ENCODE data around the gene ACACB. TPM values are rescaled to one million over a fixed set of nuclear protein-coding genes. Genes with fewer than 3 reads are reported as not detected.
A peak's percentile ranks its signal among the peaks of the same experiment; 100 is the strongest.

The ACACB gene
- total and polyA plus RNA-seq, 2 donors (not counting 3 experiments of a cell fraction or from before 2014, with no cell fraction given) = 1.3 to 5.7 TPM

GRCh38 chr12:109109746-109110350 lies 6.5 kb upstream of the ACACB start:
- H3K27me3 ChIP-seq (ENCODE audit: control insufficient read depth in 2 of 2, insufficient read depth in 2 of 2, low read length in 2 of 2) = no peaks in the 10 kb centered on the region
- H3K4me3 ChIP-seq (replicated peaks in 1 of 3; ENCODE audit: insufficient read depth in 1 of 3, low read depth in 1 of 3, low read length in 3 of 3) = no peak overlapping the region
- no peaks in the 10 kb centered on the region for H3K9me1 ChIP-seq (replicated peaks; ENCODE audit: control insufficient read depth, extremely low read depth, insufficient read depth, low read length)
- no peak for FAIRE-seq
- no peak overlapping the region for H3K4me2 ChIP-seq (ENCODE audit: insufficient read depth, low read length)
- ChIA-PET CTCF (interaction anchor here (0.8 to 1.2 kb wide), 2 partner anchors 11 to 20 kb away, joined by 4 read pairs; no protein-coding TSS in a partner anchor), POLR2A (no interaction called here)
- no TSS peak for BruUV-seq (replicated peaks)
- no peaks in the 10 kb centered on the region for H3K9me3 ChIP-seq (replicated peaks; ENCODE audit: control insufficient read depth, insufficient read depth, low read length)
- peak overlapping the region; percentile 80 for H3K27ac ChIP-seq (ENCODE audit: insufficient read depth, low read depth, low read length)
- intact Hi-C loops (cut with micrococcal nuclease) (loop anchor here (5.0 kb wide), 2 partner anchors 152 to 548 kb away; partner anchors contain the start of genes ISCU and SART3), dilution Hi-C loops (cut with MboI; ENCODE audit: extremely low pct_ligation_motif_present, low sequenced_read_pairs) (no loop called here)
- H3K36me3 ChIP-seq (ENCODE audit: control insufficient read depth in 2 of 2, extremely low read depth in 1 of 2, insufficient read depth in 2 of 2, low read length in 2 of 2) = peaks cover 11 to 15% of the 10 kb centered on the region in 2 experiments
- no peak for TF ChIP-seq FOS (IDR thresholded peaks at IDR 0.05; ENCODE audit: borderline replicate concordance, insufficient read depth, low read length)
- TF ChIP-seq CTCF (IDR thresholded peaks at IDR 0.05; ENCODE audit: extremely low read depth in 1 of 2, insufficient read depth in 1 of 2, low read depth in 1 of 2, low read length in 2 of 2) = no peak
- no peaks in the 10 kb centered on the region for H4K20me1 ChIP-seq (replicated peaks; ENCODE audit: control insufficient read depth, extremely low read depth, insufficient read depth, low read length)
- H3K9ac ChIP-seq (replicated peaks; ENCODE audit: extremely low read depth, insufficient read depth, low read length) = no peak overlapping the region
- DNase-seq (ENCODE audit: low read depth, low spot score) = no peak
- H3K4me1 ChIP-seq (ENCODE audit: control insufficient read depth, extremely low read depth, insufficient read depth, low read length) = peaks cover 12% of the 10 kb centered on the region
- H3K79me2 ChIP-seq (ENCODE audit: control insufficient read depth, insufficient read depth, low read length) = no peaks in the 10 kb centered on the region
- no peak overlapping the region for H2AFZ ChIP-seq (ENCODE audit: low read depth, low read length)

- Histone ChIP-seq H3K79me2 (ENCODE audit: control insufficient read depth, insufficient read depth, low read length) (no peaks in the 10 kb centered on the region), H3K9ac (replicated peaks; ENCODE audit: extremely low read depth, insufficient read depth, low read length) (peak overlapping the region; percentile 60), H3K27ac (ENCODE audit: insufficient read depth, low read depth, low read length) (peak overlapping the region; percentile 80), H3K4me3 (replicated peaks in 1 of 3; ENCODE audit: insufficient read depth in 1 of 3, low read depth in 1 of 3, low read length in 3 of 3) (peak overlapping the region; percentile 31 to 56 (median 38)), H3K27me3 (ENCODE audit: control insufficient read depth in 2 of 2, insufficient read depth in 2 of 2, low read length in 2 of 2) (no peaks in the 10 kb centered on the region), H4K20me1 (replicated peaks; ENCODE audit: control insufficient read depth, extremely low read depth, insufficient read depth, low read length) (no peaks in the 10 kb centered on the region), H3K9me1 (replicated peaks; ENCODE audit: control insufficient read depth, extremely low read depth, insufficient read depth, low read length) (no peaks in the 10 kb centered on the region), H3K36me3 (ENCODE audit: control insufficient read depth in 2 of 2, extremely low read depth in 1 of 2, insufficient read depth in 2 of 2, low read length in 2 of 2) (peaks cover 4 to 5% of the 10 kb centered on the region in 2 experiments), H3K4me1 (ENCODE audit: control insufficient read depth, extremely low read depth, insufficient read depth, low read length) (peaks cover 12% of the 10 kb centered on the region), H3K9me3 (replicated peaks; ENCODE audit: control insufficient read depth, insufficient read depth, low read length) (no peaks in the 10 kb centered on the region), H3K4me2 (ENCODE audit: insufficient read depth, low read length) (peak overlapping the region; percentile 43), H2AFZ (ENCODE audit: low read depth, low read length) (peak overlapping the region; percentile 94)
- dilution Hi-C loops (cut with MboI; ENCODE audit: extremely low pct_ligation_motif_present, low sequenced_read_pairs) (no loop called here), intact Hi-C loops (cut with micrococcal nuclease) (loop anchor here (1.0 to 5.0 kb wide), 5 partner anchors 13 to 549 kb away; partner anchors contain the start of genes ISCU, SART3 and SVOP)
- FAIRE-seq = peak; percentile 78
- BruUV-seq (replicated peaks) = no TSS peak
- TF ChIP-seq FOS (IDR thresholded peaks at IDR 0.05; ENCODE audit: borderline replicate concordance, insufficient read depth, low read length) (peak; percentile 22), CTCF (IDR thresholded peaks at IDR 0.05; ENCODE audit: extremely low read depth in 1 of 2, insufficient read depth in 1 of 2, low read depth in 1 of 2, low read length in 2 of 2) (no peak), POLR2AphosphoS5 (IDR thresholded peaks at IDR 0.05; ENCODE audit: insufficient read depth, low read depth, low read length) (peak; percentile 61), MAX (IDR thresholded peaks at IDR 0.05; ENCODE audit: insufficient read depth, insufficient read length) (no peak), POLR2A (IDR thresholded peaks at IDR 0.05; ENCODE audit: low read depth, low read length) (peak; percentile 37)
- ChIA-PET POLR2A (no interaction called here), CTCF (interaction anchor here (0.7 to 2.6 kb wide), 19 partner anchors 8 to 283 kb away, joined by 3 to 91 read pairs (median 10); no protein-coding TSS in a partner anchor)
- peak; percentile 84 for DNase-seq (ENCODE audit: low read depth, low spot score)
Observed at GRCh38 chr12:109110988-109111495, 5.3 kb upstream of the ACACB start.

Data from endothelial cell of umbilical vein (primary cell).